Measurements from ENCODE around the gene AP2M1. TPM values are rescaled to one million over a fixed set of nuclear protein-coding genes. Genes with fewer than 3 reads are reported as not detected.
A peak's percentile ranks its signal among the peaks of the same experiment; 100 is the strongest.
"Not testable (repeated sequence)": the region's sequence is repeated elsewhere in the genome, so short reads cannot be mapped to it uniquely, and the experiment has no call there.

Gene AP2M1
- total and polyA plus RNA-seq, 11 donors, result 225 to 431 (median 337) TPM

GRCh38 chr3:184158404-184158803 is 16.3 kb upstream of the AP2M1 start:
- intact Hi-C loops (cut with DNase I), result loop anchor here in 2 of 10 donors (5.0 to 10.0 kb wide), 2 partner anchors 86 to 89 kb away; partner anchors contain the start of genes ALG3 (in 2 of the 2) and EEF1AKMT4 (in 2 of the 2)
- H3K4me1 ChIP-seq, result peaks cover 2 to 86% (median 58%) of the 10 kb centered on the region in 12 donors
- H3K4me3 ChIP-seq, result peak overlapping the region in 1 of 12 donors; percentile 79
- no peaks in the 10 kb centered on the region for H3K27me3 ChIP-seq
- ATAC-seq, result no peak
- no peaks in the 10 kb centered on the region for H3K9me3 ChIP-seq
- no peak for DNase-seq
- no peak for TF ChIP-seq POLR2A (IDR thresholded peaks at IDR 0.05)
- no peak for TF ChIP-seq CTCF (IDR thresholded peaks at IDR 0.05)
- peaks cover 0 to 13% (median 6%) of the 10 kb centered on the region in 9 donors for H3K36me3 ChIP-seq
- peak overlapping the region in 11 of 12 donors; percentile 42 to 98 (median 94) for H3K27ac ChIP-seq
- 48 to 60% (median 56%) methylated on average over 4 of the region's 4 CpGs for WGBS, 4 donors

GRCh38 chr3:184160456-184160855 is 14.2 kb upstream of the AP2M1 start:
- peak overlapping the region in 11 of 12 donors; percentile 54 to 97 (median 85) for H3K27ac ChIP-seq
- ATAC-seq (no peak), DNase-seq (no peak)
- peaks cover 2 to 76% (median 53%) of the 10 kb centered on the region in 12 donors for H3K4me1 ChIP-seq
- H3K36me3 ChIP-seq, result peaks cover 0 to 33% (median 27%) of the 10 kb centered on the region in 9 donors
- 8 to 38% (median 19%) methylated on average over 2 of the region's 2 CpGs for WGBS, 4 donors
- H3K27me3 ChIP-seq, result no peaks in the 10 kb centered on the region
- no peaks in the 10 kb centered on the region for H3K9me3 ChIP-seq
- TF ChIP-seq CTCF (IDR thresholded peaks at IDR 0.05), result no peak
- TF ChIP-seq POLR2A (IDR thresholded peaks at IDR 0.05), result no peak
- H3K4me3 ChIP-seq, result peak overlapping the region in 3 of 12 donors; percentile 13 to 23 (median 22)
- intact Hi-C loops (cut with DNase I), result no loop called here

- peak in 2 of 4 donors; percentile 45 to 66 for ATAC-seq
- Histone ChIP-seq H3K36me3 (peaks cover 0 to 55% (median 48%) of the 10 kb centered on the region in 9 donors), H3K27ac (peak overlapping the region in 8 of 12 donors; percentile 17 to 97 (median 84)), H3K4me1 (peaks cover 2 to 66% (median 45%) of the 10 kb centered on the region in 12 donors)
- intact Hi-C loops (cut with DNase I); H3K4me3 ChIP-seq; H3K9me3 ChIP-seq; DNase-seq; H3K27me3 ChIP-seq: not testable (repeated sequence)
- 58 to 69% (median 66%) methylated on average over 8 of the region's 8 CpGs for WGBS, 4 donors
Measured at GRCh38 chr3:184162571-184163070, 12.0 kb upstream of the AP2M1 start.

GRCh38 chr3:184164648-184165330 is 9.9 kb upstream of the AP2M1 start:
- Histone ChIP-seq H3K4me3 (no peak overlapping the region), H3K4me1 (peaks cover 0 to 45% (median 28%) of the 10 kb centered on the region in 12 donors), H3K36me3 (peaks cover 0 to 73% (median 70%) of the 10 kb centered on the region in 9 donors), H3K27ac (no peak overlapping the region), H3K9me3 (no peaks in the 10 kb centered on the region), H3K27me3 (no peaks in the 10 kb centered on the region)
- intact Hi-C loops (cut with DNase I), result no loop called here
- DNase-seq (peak in 1 of 5 donors; percentile 11), ATAC-seq (no peak)
- 93 to 95% (median 94%) methylated on average over 14 to 16 of the region's 16 CpGs for WGBS, 4 donors
- TF ChIP-seq POLR2A (IDR thresholded peaks at IDR 0.05) (no peak), CTCF (IDR thresholded peaks at IDR 0.05) (no peak)

All from heart left ventricle (tissue), 16 donors.